HEK293 (cell line): ENCODE data around the gene HOXB8.
A peak's percentile ranks its signal among the peaks of the same experiment; 100 is the strongest.

Experiments
- GLI4 ChIP-seq: fragments of 450-650 bp; formaldehyde crosslinking; IDR thresholded peaks from 2 replicates; pipeline ENCODE4 v1.5.1; 2016; ENCODE audit warnings: missing biosample characterization, missing genetic modification characterization
- GLIS1 ChIP-seq: fragments of 450-650 bp; formaldehyde crosslinking; IDR thresholded peaks from 2 replicates; pipeline ENCODE4 v1.5.1; 2016; ENCODE audit warnings: missing biosample characterization, missing genetic modification characterization
- GLIS2 ChIP-seq: fragments of 450-650 bp; formaldehyde crosslinking; IDR thresholded peaks from 2 replicates; pipeline ENCODE4 v1.5.1; 2016; ENCODE audit warnings: missing biosample characterization, missing genetic modification characterization
- IKZF3 ChIP-seq: fragments of 450-650 bp; IDR thresholded peaks from 2 replicates; pipeline ENCODE4 v1.5.0; 2018; ENCODE audit warnings: missing biosample characterization, mild to moderate bottlenecking, missing genetic modification characterization, moderate library complexity
- KLF9 ChIP-seq: fragments of 450-650 bp; formaldehyde crosslinking; IDR thresholded peaks from 2 replicates; pipeline ENCODE4 v1.5.1; 2016; ENCODE audit warnings: missing biosample characterization, missing genetic modification characterization, low read depth
- SP7 ChIP-seq: fragments of 450-650 bp; formaldehyde crosslinking; IDR thresholded peaks from 2 replicates; pipeline ENCODE4 v1.5.1; 2016; ENCODE audit warnings: missing biosample characterization, missing genetic modification characterization
- ZBTB11 ChIP-seq: fragments of 450-650 bp; formaldehyde crosslinking; conservative IDR thresholded peaks from 2 replicates; pipeline ENCODE4 v1.5.1; 2016; ENCODE audit warnings: low read depth, missing biosample characterization, missing genetic modification characterization
- ZEB2 ChIP-seq: fragments of 450-650 bp; formaldehyde crosslinking; IDR thresholded peaks from 2 replicates; pipeline ENCODE4 v1.5.1; 2016; ENCODE audit warnings: missing biosample characterization, missing genetic modification characterization
- ZFP69B ChIP-seq: fragments of 450-650 bp; formaldehyde crosslinking; IDR thresholded peaks from 2 replicates; pipeline ENCODE4 v1.5.1; 2016; ENCODE audit warnings: missing biosample characterization, missing genetic modification characterization
- ZIC2 ChIP-seq: fragments of 450-650 bp; formaldehyde crosslinking; IDR thresholded peaks from 2 replicates; pipeline ENCODE4 v1.5.1; 2016; ENCODE audit warnings: missing biosample characterization, missing genetic modification characterization
- ZNF157 ChIP-seq: fragments of 450-650 bp; formaldehyde crosslinking; IDR thresholded peaks from 2 replicates; pipeline ENCODE4 v1.5.1; 2016; ENCODE audit warnings: missing biosample characterization, missing genetic modification characterization
- ZNF2 ChIP-seq: fragments of 450-650 bp; formaldehyde crosslinking; IDR thresholded peaks from 2 replicates; pipeline ENCODE4 v1.5.1; 2016; ENCODE audit warnings: missing biosample characterization, missing genetic modification characterization
- ZNF26 ChIP-seq: fragments of 450-650 bp; formaldehyde crosslinking; IDR thresholded peaks from 2 replicates; pipeline ENCODE4 v1.5.1; 2016; ENCODE audit warnings: missing biosample characterization, missing genetic modification characterization
- ZNF266 ChIP-seq: fragments of 450-650 bp; formaldehyde crosslinking; IDR thresholded peaks from 2 replicates; pipeline ENCODE4 v1.5.1; 2016; ENCODE audit warnings: missing biosample characterization, missing genetic modification characterization, low read depth
- ZNF311 ChIP-seq: fragments of 450-650 bp; formaldehyde crosslinking; IDR thresholded peaks from 2 replicates; pipeline ENCODE4 v1.5.1; 2017; ENCODE audit warnings: missing biosample characterization, missing genetic modification characterization, borderline replicate concordance
- ZNF335 ChIP-seq: fragments of 450-650 bp; formaldehyde crosslinking; conservative IDR thresholded peaks from 2 replicates; pipeline ENCODE4 v1.5.1; 2016; ENCODE audit warnings: missing biosample characterization, missing genetic modification characterization
- ZNF366 ChIP-seq: fragments of 450-650 bp; formaldehyde crosslinking; conservative IDR thresholded peaks from 2 replicates; pipeline ENCODE4 v1.5.1; 2016; ENCODE audit warnings: missing biosample characterization, missing genetic modification characterization
- ZNF580 ChIP-seq: fragments of 450-650 bp; formaldehyde crosslinking; IDR thresholded peaks from 2 replicates; pipeline ENCODE4 v1.5.1; 2016; ENCODE audit warnings: missing biosample characterization, missing genetic modification characterization
- ZNF610 ChIP-seq: fragments of 450-650 bp; formaldehyde crosslinking; IDR thresholded peaks from 2 replicates; pipeline ENCODE4 v1.5.1; 2016; ENCODE audit warnings: missing biosample characterization, missing genetic modification characterization, borderline replicate concordance
- ZNF629 ChIP-seq: fragments of 450-650 bp; formaldehyde crosslinking; IDR thresholded peaks from 2 replicates; pipeline ENCODE4 v1.5.1; 2017; ENCODE audit warnings: missing biosample characterization, missing genetic modification characterization
- ZNF791 ChIP-seq: fragments of 450-650 bp; formaldehyde crosslinking; IDR thresholded peaks from 2 replicates; pipeline ENCODE4 v1.5.1; 2016; ENCODE audit warnings: missing biosample characterization, missing genetic modification characterization
- ZXDB ChIP-seq: fragments of 450-650 bp; formaldehyde crosslinking; IDR thresholded peaks from 2 replicates; pipeline ENCODE4 v1.5.1; 2016; ENCODE audit warnings: missing biosample characterization, missing genetic modification characterization
- TF ChIP-seq, protein P1 (sequence below): fragments of 450-650 bp; formaldehyde crosslinking; IDR thresholded peaks from 2 replicates; pipeline ENCODE4 v1.5.1; 2017; ENCODE audit warnings: missing biosample characterization, missing genetic modification characterization
- TF ChIP-seq, protein P2 (sequence below): fragments of 450-650 bp; formaldehyde crosslinking; IDR thresholded peaks from 2 replicates; pipeline ENCODE4 v1.5.1; 2016; ENCODE audit warnings: missing biosample characterization, missing genetic modification characterization, borderline replicate concordance
- TF ChIP-seq, protein P3 (sequence below): fragments of 450-650 bp; formaldehyde crosslinking; IDR thresholded peaks from 2 replicates; pipeline ENCODE4 v1.5.1; 2016; ENCODE audit warnings: missing biosample characterization, missing genetic modification characterization

The HOXB8 gene

GRCh38 chr17:48587276-48588073 lies 27.6 kb downstream of the HOXB8 start (continued):
- TF ChIP-seq GLI4 (tag by site-specific recombination) (no peak), ZXDB (tag by site-specific recombination) (peak; percentile 91), ZFP69B (peak; percentile 60; the same call in 1 of the 2 replicates), ZNF335 (tag by site-specific recombination) (peak; percentile 74), ZNF580 (peak; percentile 79; the same call in 1 of the 2 replicates), ZNF26 (no peak), ZNF629 (tag by site-specific recombination) (0 out of 2 replicates have a peak, but pooled peaks have one; percentile 16), ZNF610 (tag by site-specific recombination) (peak; percentile 76; the same call in 1 of the 2 replicates), GLIS1 (tag by site-specific recombination) (peak; percentile 85), ZNF2 (peak; percentile 37; the same call in 1 of the 2 replicates), ZNF157 (tag by site-specific recombination) (no peak), ZIC2 (tag by site-specific recombination) (peak; percentile 99), IKZF3 (tag by site-specific recombination) (peak; percentile 97), KLF9 (peak; percentile 10; the same call in 1 of the 2 replicates), ZNF266 (tag by site-specific recombination) (0 out of 2 replicates have a peak, but pooled peaks have one; percentile 17), ZBTB11 (peak; percentile 52), SP7 (tag by site-specific recombination) (peak; percentile 67), ZEB2 (peak; percentile 88), GLIS2 (tag by site-specific recombination) (0 out of 2 replicates have a peak, but pooled peaks have one; percentile 61), ZNF366 (peak; percentile 60), ZNF311 (tag by site-specific recombination) (no peak), ZNF791 (tag by site-specific recombination) (no peak)
- TF ChIP-seq, protein P1, sequence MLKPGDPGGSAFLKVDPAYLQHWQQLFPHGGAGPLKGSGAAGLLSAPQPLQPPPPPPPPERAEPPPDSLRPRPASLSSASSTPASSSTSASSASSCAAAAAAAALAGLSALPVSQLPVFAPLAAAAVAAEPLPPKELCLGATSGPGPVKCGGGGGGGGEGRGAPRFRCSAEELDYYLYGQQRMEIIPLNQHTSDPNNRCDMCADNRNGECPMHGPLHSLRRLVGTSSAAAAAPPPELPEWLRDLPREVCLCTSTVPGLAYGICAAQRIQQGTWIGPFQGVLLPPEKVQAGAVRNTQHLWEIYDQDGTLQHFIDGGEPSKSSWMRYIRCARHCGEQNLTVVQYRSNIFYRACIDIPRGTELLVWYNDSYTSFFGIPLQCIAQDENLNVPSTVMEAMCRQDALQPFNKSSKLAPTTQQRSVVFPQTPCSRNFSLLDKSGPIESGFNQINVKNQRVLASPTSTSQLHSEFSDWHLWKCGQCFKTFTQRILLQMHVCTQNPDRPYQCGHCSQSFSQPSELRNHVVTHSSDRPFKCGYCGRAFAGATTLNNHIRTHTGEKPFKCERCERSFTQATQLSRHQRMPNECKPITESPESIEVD (tag by site-specific recombination) = peak; percentile 83
- TF ChIP-seq, protein P2, sequence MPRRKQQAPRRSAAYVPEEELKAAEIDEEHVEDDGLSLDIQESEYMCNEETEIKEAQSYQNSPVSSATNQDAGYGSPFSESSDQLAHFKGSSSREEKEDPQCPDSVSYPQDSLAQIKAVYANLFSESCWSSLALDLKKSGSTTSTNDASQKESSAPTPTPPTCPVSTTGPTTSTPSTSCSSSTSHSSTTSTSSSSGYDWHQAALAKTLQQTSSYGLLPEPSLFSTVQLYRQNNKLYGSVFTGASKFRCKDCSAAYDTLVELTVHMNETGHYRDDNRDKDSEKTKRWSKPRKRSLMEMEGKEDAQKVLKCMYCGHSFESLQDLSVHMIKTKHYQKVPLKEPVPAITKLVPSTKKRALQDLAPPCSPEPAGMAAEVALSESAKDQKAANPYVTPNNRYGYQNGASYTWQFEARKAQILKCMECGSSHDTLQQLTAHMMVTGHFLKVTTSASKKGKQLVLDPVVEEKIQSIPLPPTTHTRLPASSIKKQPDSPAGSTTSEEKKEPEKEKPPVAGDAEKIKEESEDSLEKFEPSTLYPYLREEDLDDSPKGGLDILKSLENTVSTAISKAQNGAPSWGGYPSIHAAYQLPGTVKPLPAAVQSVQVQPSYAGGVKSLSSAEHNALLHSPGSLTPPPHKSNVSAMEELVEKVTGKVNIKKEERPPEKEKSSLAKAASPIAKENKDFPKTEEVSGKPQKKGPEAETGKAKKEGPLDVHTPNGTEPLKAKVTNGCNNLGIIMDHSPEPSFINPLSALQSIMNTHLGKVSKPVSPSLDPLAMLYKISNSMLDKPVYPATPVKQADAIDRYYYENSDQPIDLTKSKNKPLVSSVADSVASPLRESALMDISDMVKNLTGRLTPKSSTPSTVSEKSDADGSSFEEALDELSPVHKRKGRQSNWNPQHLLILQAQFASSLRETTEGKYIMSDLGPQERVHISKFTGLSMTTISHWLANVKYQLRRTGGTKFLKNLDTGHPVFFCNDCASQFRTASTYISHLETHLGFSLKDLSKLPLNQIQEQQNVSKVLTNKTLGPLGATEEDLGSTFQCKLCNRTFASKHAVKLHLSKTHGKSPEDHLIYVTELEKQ (tag by site-specific recombination) = 0 out of 2 replicates have a peak, but pooled peaks have one; percentile 45
- TF ChIP-seq, protein P3, sequence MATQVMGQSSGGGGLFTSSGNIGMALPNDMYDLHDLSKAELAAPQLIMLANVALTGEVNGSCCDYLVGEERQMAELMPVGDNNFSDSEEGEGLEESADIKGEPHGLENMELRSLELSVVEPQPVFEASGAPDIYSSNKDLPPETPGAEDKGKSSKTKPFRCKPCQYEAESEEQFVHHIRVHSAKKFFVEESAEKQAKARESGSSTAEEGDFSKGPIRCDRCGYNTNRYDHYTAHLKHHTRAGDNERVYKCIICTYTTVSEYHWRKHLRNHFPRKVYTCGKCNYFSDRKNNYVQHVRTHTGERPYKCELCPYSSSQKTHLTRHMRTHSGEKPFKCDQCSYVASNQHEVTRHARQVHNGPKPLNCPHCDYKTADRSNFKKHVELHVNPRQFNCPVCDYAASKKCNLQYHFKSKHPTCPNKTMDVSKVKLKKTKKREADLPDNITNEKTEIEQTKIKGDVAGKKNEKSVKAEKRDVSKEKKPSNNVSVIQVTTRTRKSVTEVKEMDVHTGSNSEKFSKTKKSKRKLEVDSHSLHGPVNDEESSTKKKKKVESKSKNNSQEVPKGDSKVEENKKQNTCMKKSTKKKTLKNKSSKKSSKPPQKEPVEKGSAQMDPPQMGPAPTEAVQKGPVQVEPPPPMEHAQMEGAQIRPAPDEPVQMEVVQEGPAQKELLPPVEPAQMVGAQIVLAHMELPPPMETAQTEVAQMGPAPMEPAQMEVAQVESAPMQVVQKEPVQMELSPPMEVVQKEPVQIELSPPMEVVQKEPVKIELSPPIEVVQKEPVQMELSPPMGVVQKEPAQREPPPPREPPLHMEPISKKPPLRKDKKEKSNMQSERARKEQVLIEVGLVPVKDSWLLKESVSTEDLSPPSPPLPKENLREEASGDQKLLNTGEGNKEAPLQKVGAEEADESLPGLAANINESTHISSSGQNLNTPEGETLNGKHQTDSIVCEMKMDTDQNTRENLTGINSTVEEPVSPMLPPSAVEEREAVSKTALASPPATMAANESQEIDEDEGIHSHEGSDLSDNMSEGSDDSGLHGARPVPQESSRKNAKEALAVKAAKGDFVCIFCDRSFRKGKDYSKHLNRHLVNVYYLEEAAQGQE = no peak
